ENCODE results near the gene STC2. TPM values are rescaled to one million over a fixed set of nuclear protein-coding genes. Genes with fewer than 3 reads are reported as not detected.

STC2 gene
- polyA plus RNA-seq, 1 donor (not counting 4 experiments of a cell fraction or from before 2014, with no cell fraction given) = 4.3 TPM

- DNase-seq (ENCODE audit: low read depth, low spot score) (no peak), FAIRE-seq (no peak)
- Histone ChIP-seq H4K20me1 (ENCODE audit: control insufficient read depth, extremely low read depth, insufficient read depth, low read length) (no peaks in the 10 kb centered on the region), H3K9me1 (ENCODE audit: control insufficient read depth, extremely low read depth, insufficient read depth, low read length) (no peaks in the 10 kb centered on the region), H3K9ac (ENCODE audit: control insufficient read depth, extremely low read depth, insufficient read depth, low read length) (no peak overlapping the region), H3K27ac (ENCODE audit: control insufficient read depth, insufficient read depth, low read length) (no peak overlapping the region), H3K27me3 (ENCODE audit: control insufficient read depth, extremely low read depth, insufficient read depth, low read length) (no peaks in the 10 kb centered on the region), H3K4me3 (ENCODE audit: control insufficient read depth in 2 of 3, extremely low read depth in 1 of 3, insufficient read depth in 2 of 3, low read depth in 1 of 3, low read length in 3 of 3) (no peak overlapping the region), H2AFZ (ENCODE audit: control insufficient read depth, low read length) (no peak overlapping the region), H3K9me3 (ENCODE audit: control insufficient read depth, low read depth, low read length) (no peaks in the 10 kb centered on the region), H3K4me1 (ENCODE audit: control insufficient read depth, extremely low read depth, insufficient read depth, low read length) (no peaks in the 10 kb centered on the region), H3K36me3 (ENCODE audit: control insufficient read depth in 2 of 2, extremely low read depth in 1 of 2, insufficient read depth in 2 of 2, low read length in 2 of 2) (no peaks in the 10 kb centered on the region), H3K79me2 (ENCODE audit: control insufficient read depth, insufficient read depth, low read length) (no peaks in the 10 kb centered on the region), H3K4me2 (ENCODE audit: control insufficient read depth, extremely low read depth, insufficient read depth, low read depth, low read length) (no peak overlapping the region)
- dilution Hi-C loops (cut with MboI; ENCODE audit: extremely low pct_ligation_motif_present, low sequenced_read_pairs) = no loop called here
- TF ChIP-seq EZH2 (IDR thresholded peaks at IDR 0.05; ENCODE audit: low read length) (no peak), CTCF (optimal IDR thresholded peaks at IDR 0.05 in 1 of 3, IDR thresholded peaks at IDR 0.05 in 1 of 3, conservative IDR thresholded peaks at IDR 0.05 in 1 of 3; ENCODE audit: extremely low read depth in 1 of 3, insufficient read depth in 2 of 3, low read length in 3 of 3) (no peak)
Measured at GRCh38 chr5:173340451-173340850, 12.2 kb upstream of the STC2 start.

- no peaks in the 10 kb centered on the region for H3K79me2 ChIP-seq (ENCODE audit: control insufficient read depth, insufficient read depth, low read length)
- H3K4me1 ChIP-seq (ENCODE audit: control insufficient read depth, extremely low read depth, insufficient read depth, low read length) = peaks cover under 1% of the 10 kb centered on the region
- H3K27me3 ChIP-seq (ENCODE audit: control insufficient read depth, extremely low read depth, insufficient read depth, low read length) = no peaks in the 10 kb centered on the region
- TF ChIP-seq EZH2 (IDR thresholded peaks at IDR 0.05; ENCODE audit: low read length) = no peak
- no peak for TF ChIP-seq CTCF (optimal IDR thresholded peaks at IDR 0.05 in 1 of 3, IDR thresholded peaks at IDR 0.05 in 1 of 3, conservative IDR thresholded peaks at IDR 0.05 in 1 of 3; ENCODE audit: extremely low read depth in 1 of 3, insufficient read depth in 2 of 3, low read length in 3 of 3)
- no peak overlapping the region for H2AFZ ChIP-seq (ENCODE audit: control insufficient read depth, low read length)
- dilution Hi-C loops (cut with MboI; ENCODE audit: extremely low pct_ligation_motif_present, low sequenced_read_pairs) = no loop called here
- no peak overlapping the region for H3K4me2 ChIP-seq (ENCODE audit: control insufficient read depth, extremely low read depth, insufficient read depth, low read depth, low read length)
- H3K9me3 ChIP-seq (ENCODE audit: control insufficient read depth, low read depth, low read length) = no peaks in the 10 kb centered on the region
- H3K4me3 ChIP-seq (ENCODE audit: control insufficient read depth in 2 of 3, extremely low read depth in 1 of 3, insufficient read depth in 2 of 3, low read depth in 1 of 3, low read length in 3 of 3) = no peak overlapping the region
- no peak for FAIRE-seq
- DNase-seq (ENCODE audit: low read depth, low spot score) = no peak
- H4K20me1 ChIP-seq (ENCODE audit: control insufficient read depth, extremely low read depth, insufficient read depth, low read length) = no peaks in the 10 kb centered on the region
- no peak overlapping the region for H3K9ac ChIP-seq (ENCODE audit: control insufficient read depth, extremely low read depth, insufficient read depth, low read length)
- no peaks in the 10 kb centered on the region for H3K9me1 ChIP-seq (ENCODE audit: control insufficient read depth, extremely low read depth, insufficient read depth, low read length)
- no peaks in the 10 kb centered on the region for H3K36me3 ChIP-seq (ENCODE audit: control insufficient read depth in 2 of 2, extremely low read depth in 1 of 2, insufficient read depth in 2 of 2, low read length in 2 of 2)
- H3K27ac ChIP-seq (ENCODE audit: control insufficient read depth, insufficient read depth, low read length) = no peak overlapping the region
Measured at GRCh38 chr5:173339286-173339685, 11.1 kb upstream of the STC2 start.

All from keratinocyte (primary cell).